CMK (cell line): ENCODE measurements around the gene KLK10.

Source experiments
- DNase-seq: peaks from one replicate; pipeline ENCODE4 v3.0.0-alpha.2; 2010; ENCODE audit warnings: low read depth

Gene KLK10

GRCh38 chr19:50967929-50968715, 51.4 kb downstream of the KLK10 start:
- no peak for DNase-seq

- no peak for DNase-seq
Measured at GRCh38 chr19:50964266-50964665, 55.2 kb downstream of the KLK10 start.

- DNase-seq: no peak
Measured at GRCh38 chr19:50963381-50963780, 56.1 kb downstream of the KLK10 start.
